Measurements from ENCODE around the gene CADM4. TPM values are rescaled to one million over a fixed set of nuclear protein-coding genes. Genes with fewer than 3 reads are reported as not detected.
"Not testable (repeated sequence)": the region's sequence is repeated elsewhere in the genome, so short reads cannot be mapped to it uniquely, and the experiment has no call there.

CADM4 gene
- total and polyA plus RNA-seq, 10 of the 15 experiments (the other 5 are each of a cell fraction or from before 2014, with no cell fraction given) = 0.04 to 0.12 (median 0.08) TPM; not detected in 5

DNA sequence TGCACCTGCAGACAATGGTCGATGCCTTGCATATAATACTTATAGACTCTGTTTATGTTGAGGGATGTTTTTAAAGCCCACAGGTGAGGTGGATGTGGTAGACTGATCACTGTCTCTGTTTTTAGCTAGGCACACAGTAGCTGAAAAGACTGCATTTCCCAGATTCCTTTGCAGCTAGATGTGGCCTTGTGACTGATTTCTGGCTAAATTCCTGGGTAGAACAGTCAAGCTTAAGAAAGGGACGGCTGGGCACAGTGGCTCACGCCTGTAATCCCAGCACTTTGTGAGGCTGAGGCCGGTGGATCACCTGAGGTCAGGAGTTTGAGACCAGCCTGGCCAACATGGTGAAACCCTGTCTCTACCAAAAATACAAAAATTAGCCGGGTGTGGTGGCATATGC, 39.3 kb downstream of the CADM4 start:
- H3K27ac ChIP-seq (ENCODE audit: control insufficient read depth, insufficient read depth); BruUV-seq (replicated peaks); H2AFZ ChIP-seq (ENCODE audit: control insufficient read depth, low read depth, low read length); H4K20me1 ChIP-seq (ENCODE audit: control insufficient read depth, insufficient read depth); H3K9me3 ChIP-seq (replicated peaks; ENCODE audit: control insufficient read depth, insufficient read depth, low read length); H3K4me2 ChIP-seq (ENCODE audit: control insufficient read depth, insufficient read depth); intact Hi-C loops (cut with micrococcal nuclease; ENCODE audit: unreplicated experiment); ATAC-seq; in situ Hi-C loops (cut with MboI); H3K4me1 ChIP-seq (ENCODE audit: control insufficient read depth, insufficient read depth, low read length); DNase-seq (ENCODE audit: low read depth, low spot score); H3K4me3 ChIP-seq; H3K27me3 ChIP-seq (replicated peaks in 1 of 2; ENCODE audit: control insufficient read depth in 2 of 2, insufficient read depth in 2 of 2, low read length in 1 of 2); H3K9ac ChIP-seq (ENCODE audit: control insufficient read depth, insufficient read depth, low read length); FAIRE-seq; RAD21 ChIA-PET (ENCODE audit: unreplicated experiment): not testable (repeated sequence)
- ChIA-PET SMC1A (ENCODE audit: uncharacterized antibody, unreplicated experiment) (interaction anchor here (1.4 kb wide), 1 partner anchor 26 kb away, joined by 6 read pairs; no protein-coding TSS in a partner anchor), POLR2A (interaction anchor here (0.6 kb wide), 1 partner anchor 18 kb away, joined by 11 read pairs; no protein-coding TSS in a partner anchor), CTCF (interaction anchor here (0.9 to 1.8 kb wide), 4 partner anchors 26 to 209 kb away, joined by 3 to 7 read pairs (median 4); no protein-coding TSS in a partner anchor)
- 100% methylated on average over 5 of the region's 5 CpGs for WGBS (ENCODE audit: insufficient coverage, insufficient replicate concordance, low lambda C conversion rate, missing lambda C conversion rate)
- TF ChIP-seq SIX5 (IDR thresholded peaks at IDR 0.05; ENCODE audit: low read depth, low read length, severe bottlenecking) = peak; percentile 26
- Histone ChIP-seq H3K36me3 (ENCODE audit: control insufficient read depth in 2 of 2, insufficient read depth in 2 of 2, low read length in 1 of 2) (peaks cover 6 to 23% of the 10 kb centered on the region in 2 experiments; a peak in 3 of 4 replicates), H3K79me2 (ENCODE audit: control insufficient read depth, insufficient read depth, low read length) (peaks cover 29% of the 10 kb centered on the region)

DNA sequence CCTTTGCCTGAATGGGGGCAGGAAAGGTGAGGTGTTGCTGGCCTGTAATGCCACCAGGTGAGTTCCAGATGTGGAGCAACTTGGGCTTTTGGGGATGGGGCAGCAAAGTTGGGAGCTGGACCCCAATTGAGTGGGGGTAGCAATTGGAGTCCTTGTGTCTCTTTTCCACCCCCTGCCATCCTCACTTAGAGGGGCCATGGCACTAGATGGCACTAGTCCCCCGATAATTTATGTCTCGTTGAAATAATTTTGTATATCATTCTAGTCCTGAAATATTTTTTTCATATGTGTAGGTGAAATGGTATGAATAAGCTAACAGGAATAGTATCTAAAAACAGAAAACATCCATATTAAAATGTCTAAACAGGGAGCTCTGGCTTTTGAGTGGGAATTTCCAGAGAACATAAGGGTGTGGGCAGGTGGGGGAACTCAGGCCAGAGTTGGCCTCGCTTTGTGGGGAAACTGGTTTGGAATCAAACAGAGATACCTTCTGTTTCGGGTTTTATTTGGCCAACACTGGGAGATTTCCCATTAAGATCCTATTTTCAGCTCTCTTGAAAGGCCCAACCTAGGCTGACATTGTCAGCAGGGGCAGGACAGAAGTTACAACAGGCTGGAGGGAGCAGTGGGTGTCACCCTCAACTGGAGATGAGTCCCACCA, 39.9 kb downstream of the CADM4 start:
- TF ChIP-seq, protein P1, sequence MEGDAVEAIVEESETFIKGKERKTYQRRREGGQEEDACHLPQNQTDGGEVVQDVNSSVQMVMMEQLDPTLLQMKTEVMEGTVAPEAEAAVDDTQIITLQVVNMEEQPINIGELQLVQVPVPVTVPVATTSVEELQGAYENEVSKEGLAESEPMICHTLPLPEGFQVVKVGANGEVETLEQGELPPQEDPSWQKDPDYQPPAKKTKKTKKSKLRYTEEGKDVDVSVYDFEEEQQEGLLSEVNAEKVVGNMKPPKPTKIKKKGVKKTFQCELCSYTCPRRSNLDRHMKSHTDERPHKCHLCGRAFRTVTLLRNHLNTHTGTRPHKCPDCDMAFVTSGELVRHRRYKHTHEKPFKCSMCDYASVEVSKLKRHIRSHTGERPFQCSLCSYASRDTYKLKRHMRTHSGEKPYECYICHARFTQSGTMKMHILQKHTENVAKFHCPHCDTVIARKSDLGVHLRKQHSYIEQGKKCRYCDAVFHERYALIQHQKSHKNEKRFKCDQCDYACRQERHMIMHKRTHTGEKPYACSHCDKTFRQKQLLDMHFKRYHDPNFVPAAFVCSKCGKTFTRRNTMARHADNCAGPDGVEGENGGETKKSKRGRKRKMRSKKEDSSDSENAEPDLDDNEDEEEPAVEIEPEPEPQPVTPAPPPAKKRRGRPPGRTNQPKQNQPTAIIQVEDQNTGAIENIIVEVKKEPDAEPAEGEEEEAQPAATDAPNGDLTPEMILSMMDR (IDR thresholded peaks at IDR 0.05 in 2 of 3, conservative IDR thresholded peaks at IDR 0.05 in 1 of 3; ENCODE audit: control insufficient read depth in 2 of 3, extremely low read depth in 1 of 3, insufficient read depth in 1 of 3, low read depth in 3 of 3, low read length in 3 of 3) = peak in 1 of 3 experiments; percentile 6; a peak in 1 of 6 replicates
- TF ChIP-seq, protein P2, sequence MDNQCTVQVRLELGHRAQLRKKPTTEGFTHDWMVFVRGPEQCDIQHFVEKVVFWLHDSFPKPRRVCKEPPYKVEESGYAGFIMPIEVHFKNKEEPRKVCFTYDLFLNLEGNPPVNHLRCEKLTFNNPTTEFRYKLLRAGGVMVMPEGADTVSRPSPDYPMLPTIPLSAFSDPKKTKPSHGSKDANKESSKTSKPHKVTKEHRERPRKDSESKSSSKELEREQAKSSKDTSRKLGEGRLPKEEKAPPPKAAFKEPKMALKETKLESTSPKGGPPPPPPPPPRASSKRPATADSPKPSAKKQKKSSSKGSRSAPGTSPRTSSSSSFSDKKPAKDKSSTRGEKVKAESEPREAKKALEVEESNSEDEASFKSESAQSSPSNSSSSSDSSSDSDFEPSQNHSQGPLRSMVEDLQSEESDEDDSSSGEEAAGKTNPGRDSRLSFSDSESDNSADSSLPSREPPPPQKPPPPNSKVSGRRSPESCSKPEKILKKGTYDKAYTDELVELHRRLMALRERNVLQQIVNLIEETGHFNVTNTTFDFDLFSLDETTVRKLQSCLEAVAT (IDR thresholded peaks at IDR 0.05) = no peak
- TF ChIP-seq NFYA (IDR thresholded peaks at IDR 0.05; ENCODE audit: borderline replicate concordance, low read depth, low read length) (no peak), JUND (IDR thresholded peaks at IDR 0.05; ENCODE audit: low read depth, low read length) (no peak), ESRRA (IDR thresholded peaks at IDR 0.05; ENCODE audit: low read length) (no peak), YY1 (IDR thresholded peaks at IDR 0.05; ENCODE audit: low read depth, low read length) (no peak)
- Histone ChIP-seq H3K27ac (ENCODE audit: control insufficient read depth, insufficient read depth) (no peak overlapping the region), H3K4me3 (no peak overlapping the region), H3K4me2 (ENCODE audit: control insufficient read depth, insufficient read depth) (no peak overlapping the region), H4K20me1 (ENCODE audit: control insufficient read depth, insufficient read depth) (no peaks in the 10 kb centered on the region), H3K9ac (ENCODE audit: control insufficient read depth, insufficient read depth, low read length) (no peak overlapping the region), H3K27me3 (replicated peaks in 1 of 2; ENCODE audit: control insufficient read depth in 2 of 2, insufficient read depth in 2 of 2, low read length in 1 of 2) (no peaks in the 10 kb centered on the region), H3K4me1 (ENCODE audit: control insufficient read depth, insufficient read depth, low read length) (peaks cover 7% of the 10 kb centered on the region; the same call in 1 of the 2 replicates), H3K79me2 (ENCODE audit: control insufficient read depth, insufficient read depth, low read length) (peaks cover 34% of the 10 kb centered on the region), H3K36me3 (ENCODE audit: control insufficient read depth in 2 of 2, insufficient read depth in 2 of 2, low read length in 1 of 2) (peaks cover 6 to 23% of the 10 kb centered on the region in 2 experiments; a peak in 3 of 4 replicates), H3K9me3 (replicated peaks; ENCODE audit: control insufficient read depth, insufficient read depth, low read length) (no peaks in the 10 kb centered on the region), H2AFZ (ENCODE audit: control insufficient read depth, low read depth, low read length) (no peak overlapping the region)
- intact Hi-C loops (cut with micrococcal nuclease; ENCODE audit: unreplicated experiment) = no loop called here
- POLR2A ChIA-PET = interaction anchor here (0.6 to 1.1 kb wide), 2 partner anchors 19 to 25 kb away, joined by 3 to 11 read pairs; partner anchors contain the start of gene XRCC1
- WGBS (ENCODE audit: insufficient coverage, insufficient replicate concordance, low lambda C conversion rate, missing lambda C conversion rate) = 87% methylated on average over 4 of the region's 4 CpGs
- RAD21 ChIA-PET (ENCODE audit: unreplicated experiment) = no interaction called here
- SMC1A ChIA-PET (ENCODE audit: uncharacterized antibody, unreplicated experiment) = interaction anchor here (0.7 to 1.4 kb wide), 2 partner anchors 26 to 31 kb away, joined by 3 to 6 read pairs; no protein-coding TSS in a partner anchor
- CTCF ChIA-PET = interaction anchor here (0.6 to 1.8 kb wide), 5 partner anchors 16 to 210 kb away, joined by 3 to 7 read pairs (median 3); no protein-coding TSS in a partner anchor
- in situ Hi-C loops (cut with MboI) = no loop called here
- DNase-seq (ENCODE audit: low read depth, low spot score) = no peak
- no peak for FAIRE-seq
- TSS peak; percentile 28 for BruUV-seq (replicated peaks)
- no peak for ATAC-seq
